RPMI8226 (cell line): ENCODE data around the gene MYMX.
A peak's percentile ranks its signal among the peaks of the same experiment; 100 is the strongest.

Source experiments
- DNase-seq: peaks from one replicate; pipeline ENCODE4 v3.0.0-alpha.2; 2015

The MYMX gene

GRCh38 chr6:44234101-44235025 lies 17.6 kb downstream of the MYMX start:
- no peak for DNase-seq

GRCh38 chr6:44235269-44235668 lies 18.5 kb downstream of the MYMX start:
- no peak for DNase-seq

DNA sequence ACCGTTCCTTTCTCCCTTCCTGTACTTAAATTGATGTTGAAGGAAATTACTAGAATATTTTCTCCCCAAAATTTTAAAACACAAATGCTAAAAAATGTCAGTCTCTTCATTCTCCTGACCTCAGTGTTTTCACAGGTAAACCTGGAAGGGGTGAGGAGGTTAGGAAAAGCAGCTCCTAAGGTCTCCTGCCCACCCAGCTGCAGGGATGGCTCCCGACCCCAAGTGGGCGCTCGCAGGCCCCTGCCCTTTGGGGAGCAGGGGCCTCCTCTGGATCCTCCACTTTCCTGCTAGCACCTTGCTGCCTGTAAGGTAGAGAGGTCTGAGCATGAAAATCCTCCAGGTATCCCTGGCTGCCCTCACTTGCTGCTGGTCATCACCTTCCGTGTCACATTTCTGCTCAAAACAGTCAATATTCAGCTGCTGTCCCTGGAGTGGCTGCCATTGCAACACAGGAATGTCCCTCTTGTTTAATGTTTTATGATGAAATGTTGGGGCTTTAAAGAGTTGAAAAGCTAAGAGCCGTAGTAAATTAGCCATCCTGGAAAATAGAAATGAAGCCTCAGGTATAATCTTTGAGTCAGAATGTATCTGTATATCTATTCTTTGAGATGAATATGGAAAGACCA lies 19.3 kb downstream of the MYMX start:
- DNase-seq = no peak

- DNase-seq = peak; percentile 90
Measured at GRCh38 chr6:44237021-44237812, 20.5 kb downstream of the MYMX start.

DNA sequence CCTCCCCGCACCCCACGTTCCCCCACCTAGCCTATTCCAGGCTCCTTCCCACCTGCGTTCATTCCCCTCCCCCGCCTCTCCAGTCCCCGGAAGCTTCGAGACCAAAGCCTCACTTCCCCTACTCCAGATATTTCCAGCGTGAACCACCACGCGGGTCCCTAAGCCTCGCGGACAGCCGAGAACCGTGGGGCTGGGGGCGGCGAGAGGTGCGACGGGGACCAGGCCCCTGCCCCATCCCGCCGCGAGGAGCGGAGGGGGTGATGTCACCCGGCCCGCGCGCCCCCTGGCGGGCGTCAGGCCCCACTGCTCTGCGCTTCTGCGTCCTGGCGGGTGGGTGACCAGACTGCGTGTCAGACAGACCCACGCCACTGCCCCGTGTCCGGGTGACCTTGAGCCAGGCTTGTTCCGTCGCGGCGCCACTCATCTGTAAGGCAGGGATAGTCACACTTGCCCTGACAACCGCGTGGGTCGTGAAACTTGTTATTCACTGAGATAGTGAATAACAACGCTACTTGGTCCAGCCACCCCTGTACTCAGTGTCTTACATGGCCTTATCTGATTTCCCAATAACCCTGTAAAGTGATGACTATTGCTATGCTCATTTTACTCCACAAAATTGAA lies 21.2 kb downstream of the MYMX start:
- DNase-seq = peak; percentile 84

- DNase-seq = no peak
Measured at GRCh38 chr6:44238687-44239350, 22.1 kb downstream of the MYMX start.

DNA sequence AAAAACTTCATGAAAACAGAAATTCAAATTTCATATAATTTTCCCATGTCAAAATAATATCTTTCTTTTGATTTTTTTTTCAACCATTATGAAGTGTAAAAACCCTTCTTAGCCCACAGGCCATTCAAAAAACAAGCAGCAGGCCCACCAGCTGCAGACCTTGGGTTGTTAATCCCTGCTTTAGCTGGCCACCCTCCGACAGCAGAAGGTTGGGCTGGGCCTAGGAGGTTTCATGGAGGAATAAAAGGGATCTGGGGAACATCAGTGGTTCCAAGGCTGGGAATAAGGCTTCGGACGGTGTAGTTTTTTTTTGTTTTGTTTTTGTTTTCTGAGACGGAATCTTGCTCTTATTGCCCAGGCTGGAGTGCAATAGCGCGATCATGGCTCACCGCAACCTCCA lies 26.6 kb downstream of the MYMX start:
- DNase-seq = no peak

DNA sequence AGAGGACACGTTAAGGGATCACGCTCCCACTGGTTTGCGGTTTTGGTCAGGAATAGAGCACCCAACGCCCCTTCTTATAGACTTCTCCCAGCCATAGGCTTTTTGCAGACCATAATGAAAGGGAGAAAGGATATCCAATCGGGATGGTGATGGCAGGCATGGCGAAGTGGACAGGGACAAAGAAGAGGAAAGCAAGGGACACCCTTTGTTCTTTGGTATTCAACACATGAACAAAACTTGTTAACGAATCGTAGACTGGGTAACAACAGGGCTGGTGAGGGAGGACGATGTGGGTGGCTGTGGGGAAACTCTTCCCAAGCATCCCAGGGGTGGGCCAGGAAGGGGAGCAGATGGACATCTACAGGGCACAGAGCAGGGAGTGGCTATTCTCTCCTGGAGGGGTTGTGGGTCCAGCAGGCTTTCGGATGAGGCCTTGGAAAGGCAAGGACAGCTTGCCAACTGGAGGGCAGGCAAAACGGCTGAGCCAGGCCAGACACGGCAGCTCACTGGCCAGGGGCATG lies 28.7 kb downstream of the MYMX start:
- DNase-seq = no peak

DNA sequence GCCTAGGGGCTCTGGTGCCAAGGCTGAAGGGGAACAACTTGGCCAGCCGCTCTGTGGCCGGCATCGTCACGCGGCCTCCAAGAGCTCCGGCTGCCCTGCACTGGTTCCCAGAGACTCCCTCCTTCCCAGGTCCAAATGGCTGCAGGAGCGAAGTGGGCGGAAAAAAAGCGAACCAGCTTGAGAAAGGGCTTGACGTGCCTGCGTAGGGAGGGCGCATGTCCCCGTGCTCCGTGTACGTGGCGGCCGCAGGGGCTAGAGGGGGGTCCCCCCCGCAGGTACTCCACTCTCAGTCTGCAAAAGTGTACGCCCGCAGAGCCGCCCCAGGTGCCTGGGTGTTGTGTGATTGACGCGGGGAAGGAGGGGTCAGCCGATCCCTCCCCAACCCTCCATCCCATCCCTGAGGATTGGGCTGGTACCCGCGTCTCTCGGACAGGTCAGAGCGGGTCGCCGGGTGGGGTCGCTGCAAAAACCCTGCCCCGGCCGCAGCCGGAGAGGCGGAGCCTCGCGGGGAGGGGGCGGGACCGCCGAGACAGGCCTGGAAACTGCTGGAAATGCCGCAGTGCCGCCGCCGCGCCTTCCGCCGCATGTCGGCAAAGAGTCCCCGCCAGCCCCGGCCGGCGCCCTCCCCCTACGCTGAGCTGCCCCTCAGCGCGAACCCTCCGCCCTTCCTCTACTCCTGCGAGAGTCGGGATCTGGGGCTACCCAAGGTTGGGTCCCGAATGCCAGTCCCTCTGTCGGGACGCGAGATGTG lies 29.4 kb downstream of the MYMX start:
- peak; percentile 89 for DNase-seq

GRCh38 chr6:44246663-44247337 lies 30.1 kb downstream of the MYMX start, which contains the start of gene HSP90AB1:
TSS of gene HSP90AB1 (plus strand) at chr6:44247101. CDS start at chr6:44248630, 1,529 bp downstream.
- DNase-seq = peak; percentile 98

GRCh38 chr6:44247338-44248302 lies 30.9 kb downstream of the MYMX start:
- DNase-seq = peak; percentile 69

GRCh38 chr6:44248579-44248978 lies 31.9 kb downstream of the MYMX start:
- no peak for DNase-seq

DNA sequence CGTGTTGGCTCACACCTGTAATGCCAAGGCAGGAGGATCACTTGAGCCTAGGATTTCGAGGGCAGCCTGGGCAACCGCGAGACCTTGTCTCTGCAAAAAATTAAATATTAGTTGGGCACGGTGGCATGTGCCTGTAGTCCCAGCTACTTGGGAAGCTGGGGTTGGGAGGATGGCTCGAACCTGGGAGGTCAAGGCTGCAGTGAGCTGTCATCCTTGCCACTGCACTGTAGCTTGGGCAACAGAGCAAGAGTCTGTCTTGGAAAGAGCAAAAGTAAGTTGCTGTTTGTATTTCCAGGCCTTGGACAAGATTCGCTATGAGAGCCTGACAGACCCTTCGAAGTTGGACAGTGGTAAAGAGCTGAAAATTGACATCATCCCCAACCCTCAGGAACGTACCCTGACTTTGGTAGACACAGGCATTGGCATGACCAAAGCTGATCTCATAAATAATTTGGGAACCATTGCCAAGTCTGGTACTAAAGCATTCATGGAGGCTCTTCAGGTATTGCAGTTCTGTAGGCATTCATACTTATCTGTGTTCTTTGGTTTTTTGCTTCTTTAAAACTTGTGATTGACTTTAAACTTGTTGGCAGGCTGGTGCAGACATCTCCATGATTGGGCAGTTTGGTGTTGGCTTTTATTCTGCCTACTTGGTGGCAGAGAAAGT lies 32.5 kb downstream of the MYMX start:
- no peak for DNase-seq

- no peak for DNase-seq
Measured at GRCh38 chr6:44250067-44250717, 33.5 kb downstream of the MYMX start.

GRCh38 chr6:44250718-44251123 lies 34.0 kb downstream of the MYMX start:
- DNase-seq = no peak

DNA sequence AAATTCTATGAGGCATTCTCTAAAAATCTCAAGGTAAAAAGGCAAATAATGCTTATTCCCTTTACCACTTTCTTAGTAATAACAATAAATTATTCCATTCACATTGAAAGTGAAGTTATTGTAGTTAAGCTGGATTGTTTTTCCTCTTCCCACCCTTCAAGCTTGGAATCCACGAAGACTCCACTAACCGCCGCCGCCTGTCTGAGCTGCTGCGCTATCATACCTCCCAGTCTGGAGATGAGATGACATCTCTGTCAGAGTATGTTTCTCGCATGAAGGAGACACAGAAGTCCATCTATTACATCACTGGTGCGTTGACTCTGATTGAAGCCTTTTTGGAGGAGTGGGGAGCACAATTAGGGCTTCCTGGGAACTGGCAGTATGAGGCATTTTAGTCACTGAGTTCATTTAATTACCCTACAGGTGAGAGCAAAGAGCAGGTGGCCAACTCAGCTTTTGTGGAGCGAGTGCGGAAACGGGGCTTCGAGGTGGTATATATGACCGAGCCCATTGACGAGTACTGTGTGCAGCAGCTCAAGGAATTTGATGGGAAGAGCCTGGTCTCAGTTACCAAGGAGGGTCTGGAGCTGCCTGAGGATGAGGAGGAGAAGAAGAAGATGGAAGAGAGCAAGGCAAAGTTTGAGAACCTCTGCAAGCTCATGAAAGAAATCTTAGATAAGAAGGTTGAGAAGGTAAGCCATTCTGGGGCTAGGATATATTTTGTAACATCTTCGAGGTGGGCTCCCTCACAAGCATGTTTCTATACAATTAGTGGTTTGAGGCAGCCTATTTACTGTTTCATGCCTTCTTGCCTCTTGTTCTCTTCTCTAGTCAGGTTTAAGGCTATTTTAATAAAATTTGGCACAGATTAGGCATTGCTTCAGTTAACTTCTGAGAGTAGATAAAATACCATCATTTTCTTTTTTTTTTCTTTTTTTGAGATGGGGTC lies 35.1 kb downstream of the MYMX start:
- no peak for DNase-seq
